HG03175 (cell line): Measurements from ENCODE around the gene TSPAN17.
"Not testable (repeated sequence)": the region's sequence is repeated elsewhere in the genome, so short reads cannot be mapped to it uniquely, and the experiment has no call there.

ENCODE experiments used
- ATAC-seq: cut with Tn5 transposase; IDR thresholded peaks from one replicate; pipeline ENCODE4 v1.9.1; 2021; ENCODE audit warnings: mild to moderate bottlenecking, moderate library complexity; ENCODE audit not compliant: unreplicated experiment

Gene TSPAN17, protein sequence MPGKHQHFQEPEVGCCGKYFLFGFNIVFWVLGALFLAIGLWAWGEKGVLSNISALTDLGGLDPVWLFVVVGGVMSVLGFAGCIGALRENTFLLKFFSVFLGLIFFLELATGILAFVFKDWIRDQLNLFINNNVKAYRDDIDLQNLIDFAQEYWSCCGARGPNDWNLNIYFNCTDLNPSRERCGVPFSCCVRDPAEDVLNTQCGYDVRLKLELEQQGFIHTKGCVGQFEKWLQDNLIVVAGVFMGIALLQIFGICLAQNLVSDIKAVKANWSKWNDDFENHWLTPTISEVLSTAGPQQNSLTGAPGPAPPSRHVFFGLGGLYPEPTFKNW

DNA sequence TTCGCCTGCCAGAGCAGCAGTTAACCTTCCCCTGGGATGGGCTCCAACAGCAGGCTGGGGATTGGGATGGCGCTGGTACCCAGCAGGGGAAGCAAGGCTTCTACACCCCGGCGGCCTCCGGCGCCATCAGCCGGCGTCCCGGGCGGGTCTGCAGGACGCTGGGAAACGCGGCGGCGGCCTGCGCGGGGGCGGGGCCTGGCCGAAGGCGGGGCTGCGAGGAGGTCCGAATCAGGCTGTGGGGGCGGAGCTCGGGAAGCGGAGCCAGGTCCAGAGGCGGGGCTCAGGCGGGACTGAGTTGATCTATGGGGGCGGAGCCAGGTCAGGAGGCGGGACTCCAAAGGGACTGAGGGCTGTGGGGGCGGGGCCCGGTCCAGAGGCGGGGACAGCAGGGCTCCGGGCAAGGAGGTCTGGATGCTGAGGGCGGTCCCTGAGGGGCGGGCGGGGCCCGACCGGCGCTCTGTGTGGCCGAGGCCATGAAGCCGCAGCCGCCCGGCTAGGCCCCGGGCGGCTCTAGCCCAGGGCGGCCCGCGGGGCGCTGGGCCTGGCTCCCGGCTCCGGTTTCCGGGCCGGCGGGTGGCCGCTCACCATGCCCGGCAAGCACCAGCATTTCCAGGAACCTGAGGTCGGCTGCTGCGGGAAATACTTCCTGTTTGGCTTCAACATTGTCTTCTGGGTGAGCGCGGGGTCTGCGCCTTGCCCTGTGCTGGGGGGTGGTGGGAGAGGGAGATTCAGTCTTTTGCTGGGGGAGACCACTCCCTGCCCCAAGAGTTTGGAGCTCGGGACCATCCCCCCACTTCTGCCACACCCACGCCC is at the start of gene TSPAN17:
TSS of gene TSPAN17 (plus strand) at position 455 of the 813 bp plus-strand sequence. CDS start at position 587, 132 bp downstream.
- ATAC-seq, result peak; percentile 93

DNA sequence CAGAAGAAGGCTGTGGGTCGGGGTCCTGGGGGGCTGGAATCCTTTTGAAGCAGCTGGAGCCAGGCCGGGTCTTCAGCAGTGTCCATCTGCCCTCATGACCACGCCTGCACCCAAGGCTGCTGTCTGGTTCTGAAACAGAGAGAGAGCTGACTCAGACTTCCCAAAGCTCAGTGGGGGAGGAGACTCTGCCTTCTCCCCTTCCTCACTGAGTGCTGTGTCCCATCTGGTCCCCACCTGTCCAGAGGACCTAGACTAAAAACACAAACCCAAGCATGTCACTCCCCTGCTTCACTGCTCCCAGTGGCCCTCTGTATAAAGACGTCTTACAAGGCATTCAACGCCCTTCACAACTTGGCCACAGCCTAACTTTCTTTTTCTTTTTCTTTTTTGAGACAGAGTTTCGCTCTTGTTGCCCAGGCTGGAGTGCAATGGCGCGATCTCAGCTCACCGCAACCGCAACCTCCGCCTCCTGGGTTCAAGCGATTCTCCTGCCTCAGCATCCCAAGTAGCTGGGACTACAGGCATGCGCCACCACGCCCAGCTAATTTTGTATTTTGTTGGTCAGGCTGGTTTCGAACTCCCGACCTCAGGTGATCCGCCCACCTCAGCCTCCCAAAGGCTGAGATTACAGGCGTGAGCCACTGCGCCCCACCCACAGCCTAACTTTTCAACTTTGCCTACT is 47.4 kb upstream of the TSPAN17 start:
- ATAC-seq, result not testable (repeated sequence)

DNA sequence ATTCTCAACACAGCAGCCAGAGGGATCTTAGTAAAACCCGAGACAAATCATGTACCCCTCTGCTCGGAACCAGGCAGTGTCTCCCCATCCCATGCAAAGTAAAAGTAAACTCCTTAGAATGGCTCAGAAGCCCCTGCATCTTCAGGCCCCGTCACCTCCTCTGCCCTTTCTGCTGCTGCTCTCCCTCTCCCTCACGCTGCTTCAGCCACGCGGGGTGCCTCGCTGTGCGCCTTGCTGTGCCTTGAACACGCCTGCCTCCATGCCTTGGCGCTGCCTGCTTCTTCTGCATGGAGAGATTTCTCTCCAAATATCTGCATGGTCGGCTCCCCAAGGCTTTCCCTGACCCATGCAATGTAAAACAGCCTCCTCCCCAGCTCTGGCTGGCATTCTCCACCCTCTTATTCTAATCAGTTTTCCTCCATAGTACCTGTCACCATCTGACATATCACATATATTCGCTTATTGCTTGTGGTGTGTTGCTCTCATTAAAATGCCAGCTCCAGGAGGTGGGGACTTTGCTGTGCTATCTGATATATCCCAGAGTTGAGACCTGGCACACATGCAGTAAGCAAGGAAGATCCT is 45.3 kb upstream of the TSPAN17 start:
- no peak for ATAC-seq

DNA sequence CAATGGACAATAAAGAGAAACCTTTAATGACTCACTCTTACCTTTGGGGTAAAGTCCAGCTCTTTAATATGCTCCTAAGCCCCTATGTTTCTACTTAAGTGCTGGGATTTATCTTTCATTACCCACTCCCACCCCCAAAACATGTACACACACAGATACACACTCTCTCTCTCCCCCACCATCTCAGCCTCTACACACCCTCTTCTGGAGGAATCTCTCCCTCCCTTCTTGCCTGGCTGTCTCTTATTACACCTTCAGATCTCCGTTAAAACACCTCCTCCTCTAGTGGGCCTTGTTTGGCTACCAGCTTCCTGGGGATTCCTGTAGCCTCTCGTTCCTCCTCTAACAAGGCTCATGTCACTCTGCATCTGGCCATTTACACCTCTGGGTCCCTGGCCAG is 44.2 kb upstream of the TSPAN17 start:
- no peak for ATAC-seq

DNA sequence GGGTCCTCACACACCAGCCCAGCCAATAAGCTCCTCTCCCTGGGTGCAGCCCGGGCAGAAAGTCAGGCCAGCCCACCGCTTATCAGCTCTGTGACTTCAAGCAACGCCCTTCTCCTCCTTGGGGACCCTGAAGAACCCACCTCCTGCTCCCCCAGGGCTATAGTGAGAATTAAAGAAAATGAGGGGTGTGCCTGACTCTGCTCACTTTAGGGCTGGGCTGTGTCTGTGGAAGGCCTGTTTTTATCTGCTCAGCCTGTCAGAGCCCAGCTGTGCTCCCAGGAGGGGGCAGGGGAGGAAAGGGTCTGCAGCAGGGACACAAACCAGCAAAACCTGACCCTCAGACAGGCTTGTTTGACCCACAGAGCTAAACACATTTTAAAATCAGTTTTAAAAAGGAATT is 41.3 kb upstream of the TSPAN17 start:
- no peak for ATAC-seq

DNA sequence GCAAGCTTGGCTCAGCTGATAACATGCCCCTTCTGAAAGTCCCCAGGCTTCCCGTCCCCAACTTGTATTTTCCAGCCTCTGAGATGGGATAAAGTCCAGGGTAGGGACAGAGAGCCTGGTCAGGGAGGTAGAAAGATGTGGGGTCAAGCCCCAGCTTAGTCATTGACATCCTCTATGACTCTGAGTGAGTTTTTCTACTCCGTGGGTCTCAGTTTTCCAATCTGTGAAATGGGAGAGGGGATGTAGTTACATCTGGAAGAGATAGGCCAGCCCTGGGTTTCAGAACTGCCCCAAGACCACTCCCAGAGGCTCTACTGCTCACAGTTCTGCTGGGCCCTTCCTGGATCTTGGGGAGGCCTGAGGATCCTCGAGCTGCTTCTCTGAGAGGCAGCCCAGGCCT is 40.4 kb upstream of the TSPAN17 start:
- no peak for ATAC-seq

DNA sequence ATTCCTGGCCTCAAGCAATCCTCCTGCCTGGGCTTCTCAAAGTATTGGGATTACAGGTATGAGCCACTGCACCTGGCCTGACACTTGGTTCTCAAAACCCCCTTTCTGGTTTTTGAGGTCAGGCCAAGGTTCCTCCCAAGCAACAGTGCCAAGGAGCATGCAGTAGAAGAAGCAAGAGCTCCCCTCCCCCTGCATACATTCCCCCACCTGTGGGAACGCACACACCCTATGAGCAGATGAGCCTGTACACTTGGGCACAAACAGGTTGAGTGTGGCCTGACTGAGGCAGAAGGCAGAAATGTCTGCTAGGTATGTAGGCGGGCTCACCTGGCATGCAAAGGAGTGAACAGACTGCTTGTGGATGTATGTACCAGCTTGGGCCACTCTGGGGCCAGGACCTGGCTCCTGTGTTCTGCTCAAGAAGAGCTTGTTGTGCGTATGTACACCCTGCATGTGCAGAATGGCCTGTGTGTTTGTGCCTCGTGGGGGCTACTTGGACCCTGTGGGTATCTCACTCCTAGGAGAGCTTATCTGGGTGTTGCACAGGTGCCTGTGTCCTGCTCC is 39.1 kb upstream of the TSPAN17 start:
- no peak for ATAC-seq

DNA sequence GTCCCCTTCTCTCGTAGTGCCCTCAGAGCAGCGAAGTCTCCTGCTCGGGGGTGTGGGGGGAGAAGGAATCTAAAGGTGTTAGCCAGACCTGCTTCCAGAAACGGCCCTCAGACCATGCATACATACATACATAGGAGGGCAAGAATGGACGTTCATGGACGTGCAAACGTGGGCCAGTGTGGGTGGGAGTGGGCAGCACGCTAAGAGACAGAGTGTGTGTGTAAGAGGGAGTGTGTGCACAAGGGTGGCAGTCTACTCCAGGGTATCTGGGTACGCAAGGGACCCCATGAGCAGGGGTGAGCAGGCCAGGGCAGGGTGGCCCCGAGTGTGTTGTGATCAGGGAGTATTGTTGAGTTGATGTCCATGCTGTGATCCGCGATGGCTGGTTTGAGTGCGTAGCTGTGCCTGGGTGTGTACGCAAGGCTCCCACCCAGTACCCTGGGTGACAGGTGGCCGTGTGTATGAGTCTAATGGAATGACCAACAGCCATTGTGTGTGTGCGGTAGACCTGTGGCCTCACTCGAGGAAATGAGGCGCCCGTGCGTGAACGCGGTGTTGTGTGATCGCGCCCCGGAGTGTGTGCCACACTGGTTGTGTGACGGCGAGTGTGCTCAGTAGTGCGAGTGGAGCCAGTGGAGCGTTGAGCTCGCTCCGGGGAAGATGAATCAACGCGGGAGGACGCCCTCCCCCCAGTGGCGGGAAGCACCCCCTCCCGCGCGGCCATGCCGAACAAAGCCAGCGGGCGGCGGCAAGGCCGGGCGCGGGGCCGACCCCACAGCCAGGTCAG is 38.2 kb upstream of the TSPAN17 start:
- ATAC-seq, result no peak

DNA sequence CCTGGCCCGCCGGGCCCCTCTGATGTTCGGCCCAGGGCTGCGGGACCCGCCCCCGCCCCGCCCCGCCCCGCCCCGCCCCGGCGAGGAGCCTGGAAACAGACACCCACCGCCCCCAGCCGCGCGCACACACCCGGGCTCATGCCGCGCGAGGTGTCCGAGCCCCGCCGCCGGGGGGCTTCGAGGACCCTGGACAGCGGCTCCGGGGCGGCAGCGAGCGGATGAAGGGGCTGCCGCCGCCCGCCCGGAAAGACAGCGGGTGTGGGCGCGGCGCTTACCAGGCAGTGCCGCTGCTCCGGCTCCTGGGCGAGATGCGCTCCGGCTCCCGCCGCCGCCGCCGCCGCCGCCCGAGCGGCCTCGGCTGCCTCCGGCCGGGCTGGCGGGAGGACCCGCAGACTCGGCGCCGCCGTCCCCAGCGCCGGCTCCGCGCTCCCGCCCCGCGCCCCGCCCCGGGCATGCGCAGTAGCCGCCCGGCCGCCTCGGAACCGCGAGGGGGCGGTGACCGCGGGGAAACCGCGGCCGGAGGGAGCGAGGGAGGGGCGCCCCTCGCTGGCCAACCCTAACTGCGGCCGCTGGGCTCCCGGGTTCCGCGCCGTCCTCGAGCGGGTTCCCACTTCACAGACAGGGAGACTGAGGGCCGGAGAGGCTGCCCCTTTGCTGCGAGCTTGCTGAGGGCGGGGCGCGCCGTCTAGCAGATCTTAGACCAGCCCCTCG is 37.4 kb upstream of the TSPAN17 start, which contains the start of gene GPRIN1:
TSS of gene GPRIN1 (minus strand) at position 433 of the 711 bp plus-strand sequence. CDS start 10,322 bp downstream, outside the sequence.
- ATAC-seq, result peak; percentile 77

DNA sequence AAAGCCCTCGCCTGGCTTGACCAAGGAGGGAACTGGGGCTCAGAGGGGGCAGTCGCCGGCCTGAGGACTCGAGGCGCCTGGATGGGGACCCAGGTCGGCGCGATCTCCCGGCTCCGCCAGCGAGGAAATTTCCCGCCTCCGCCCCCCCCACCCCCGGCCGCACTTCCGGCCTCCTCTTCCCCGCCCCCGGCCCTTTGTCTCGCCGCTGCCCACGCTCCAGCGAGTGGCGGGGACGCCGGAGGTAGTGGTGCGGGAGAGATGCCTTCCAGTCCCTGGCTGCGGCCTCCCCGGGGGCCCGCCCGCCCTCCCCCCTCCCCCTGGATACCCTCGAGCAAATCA is 36.9 kb upstream of the TSPAN17 start:
- ATAC-seq, result peak; percentile 13

DNA sequence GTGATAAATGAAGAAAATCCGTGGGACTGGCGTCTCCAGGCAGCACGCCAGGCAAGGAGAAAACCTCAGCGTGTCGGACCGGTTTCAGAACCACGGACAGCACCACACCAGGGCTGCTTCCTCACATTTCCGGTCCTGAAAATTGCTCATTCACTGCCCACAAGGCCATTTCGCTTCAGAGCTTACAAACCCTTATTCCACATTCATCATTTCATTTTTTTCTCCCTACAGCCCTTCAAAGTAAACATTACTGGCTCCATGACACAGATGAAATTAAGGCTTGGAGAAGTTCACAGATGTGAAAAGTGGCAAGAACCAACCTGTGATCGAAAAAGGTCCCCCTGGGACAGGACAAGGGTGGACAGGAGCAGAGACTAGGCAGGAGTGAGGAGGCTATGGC is 35.8 kb upstream of the TSPAN17 start:
- no peak for ATAC-seq

DNA sequence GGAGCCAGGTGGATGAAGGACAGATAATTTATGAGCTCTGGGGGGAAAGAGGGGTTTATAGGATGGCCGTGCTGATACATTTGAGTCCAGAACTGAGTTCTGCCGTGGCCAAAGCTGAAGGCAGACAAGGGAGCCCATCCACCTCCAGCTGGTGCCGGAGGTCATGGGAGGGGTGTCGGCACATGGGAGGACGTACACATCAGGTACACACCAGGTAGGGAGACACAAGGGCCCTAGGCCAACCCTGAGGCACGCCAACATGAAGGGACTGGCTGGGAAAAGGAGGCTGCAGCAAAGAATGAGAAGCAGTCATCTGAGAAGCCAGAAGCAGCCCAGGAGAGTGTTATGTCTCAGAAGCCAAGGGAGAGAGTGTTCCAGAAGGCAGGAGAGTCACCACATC is 35.3 kb upstream of the TSPAN17 start:
- no peak for ATAC-seq

DNA sequence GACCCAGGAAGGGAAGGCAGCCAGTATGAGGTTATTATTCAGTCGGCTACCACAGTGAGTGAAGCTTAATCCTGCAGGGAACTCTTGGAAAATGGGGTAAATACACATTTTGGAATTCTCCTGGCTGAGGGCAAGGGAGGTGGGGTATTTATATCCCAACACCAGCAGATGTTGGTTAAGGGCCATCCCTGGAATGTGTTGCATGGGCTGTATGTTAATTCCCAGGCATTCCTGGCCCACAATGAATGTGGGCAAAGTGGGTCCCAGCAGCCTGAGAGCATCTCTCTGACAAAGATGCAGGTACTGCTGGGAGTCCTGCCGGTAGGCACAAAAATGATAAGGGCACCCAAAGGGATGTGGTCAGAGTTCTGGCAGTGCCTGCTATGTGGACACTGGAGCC is 34.4 kb upstream of the TSPAN17 start:
- ATAC-seq, result no peak

DNA sequence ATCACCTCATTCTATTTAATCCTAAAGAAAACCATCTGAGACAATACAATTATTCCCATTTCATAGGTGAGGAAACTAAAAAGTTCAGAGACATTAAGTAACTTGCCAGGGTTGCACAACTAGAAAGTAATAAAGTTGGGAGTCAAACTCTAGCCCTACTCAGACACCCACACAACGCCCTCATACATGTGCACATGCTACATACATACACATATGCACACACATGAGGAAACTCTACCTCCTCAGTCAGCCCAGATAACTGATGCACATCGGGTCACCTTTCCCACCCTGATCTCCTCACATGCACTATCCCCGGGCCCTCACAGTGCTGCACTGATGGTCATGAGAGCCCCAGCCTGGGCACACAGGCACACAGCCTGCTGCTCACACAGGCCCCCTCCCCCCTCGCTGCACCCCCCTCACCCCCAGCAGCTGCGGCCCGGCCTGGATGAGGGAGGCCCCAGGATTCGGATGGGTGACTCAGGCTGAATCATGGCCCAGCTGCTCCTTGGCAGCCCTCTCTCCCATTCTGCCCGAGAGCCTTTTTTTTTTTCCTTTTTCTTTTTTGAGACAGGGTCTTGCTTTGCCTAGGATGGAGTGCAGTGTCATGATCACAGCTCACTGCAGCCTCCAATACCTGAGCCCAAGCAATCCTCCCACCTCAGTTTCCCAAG is 32.3 kb upstream of the TSPAN17 start:
- no peak for ATAC-seq

DNA sequence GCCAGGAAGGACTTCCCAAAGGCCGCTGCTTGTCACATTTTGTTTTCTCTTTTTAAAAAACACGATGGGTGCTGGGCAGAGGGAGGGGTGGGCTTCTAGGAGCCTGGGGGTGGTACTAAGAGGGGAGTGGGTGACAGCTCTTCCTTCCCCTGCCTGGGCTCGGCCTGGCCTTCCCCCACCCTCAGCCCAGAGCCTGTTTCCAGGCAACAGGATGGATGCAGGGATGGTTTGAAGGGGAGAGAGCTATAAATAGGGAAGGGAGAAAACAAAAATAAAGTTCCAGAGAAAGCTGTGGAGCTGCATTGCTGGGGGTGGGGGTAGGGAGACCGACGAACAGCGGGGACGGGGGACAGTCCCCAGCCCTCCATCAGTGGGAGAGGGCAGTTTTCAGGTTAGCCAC is 30.8 kb upstream of the TSPAN17 start:
- ATAC-seq, result no peak

DNA sequence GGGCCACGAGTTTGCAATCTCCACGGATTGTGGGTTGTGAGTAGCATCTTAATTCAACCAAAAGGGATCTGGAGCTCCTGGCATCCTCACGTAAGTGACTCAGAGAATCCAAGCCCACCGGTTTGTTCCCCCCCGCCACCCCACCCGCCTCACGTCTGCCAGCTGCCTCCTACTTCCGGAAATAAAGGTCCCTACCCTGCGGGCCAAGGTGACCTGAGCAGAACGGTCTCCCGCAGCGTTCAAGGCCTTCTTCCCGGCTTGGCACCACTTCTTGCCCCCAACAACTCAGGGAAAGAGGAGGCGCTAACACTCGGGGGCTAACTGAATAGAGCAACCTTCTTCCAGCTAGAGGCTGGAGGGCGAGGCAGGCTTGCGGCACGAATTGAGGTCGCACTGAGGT is 28.5 kb upstream of the TSPAN17 start:
- no peak for ATAC-seq

DNA sequence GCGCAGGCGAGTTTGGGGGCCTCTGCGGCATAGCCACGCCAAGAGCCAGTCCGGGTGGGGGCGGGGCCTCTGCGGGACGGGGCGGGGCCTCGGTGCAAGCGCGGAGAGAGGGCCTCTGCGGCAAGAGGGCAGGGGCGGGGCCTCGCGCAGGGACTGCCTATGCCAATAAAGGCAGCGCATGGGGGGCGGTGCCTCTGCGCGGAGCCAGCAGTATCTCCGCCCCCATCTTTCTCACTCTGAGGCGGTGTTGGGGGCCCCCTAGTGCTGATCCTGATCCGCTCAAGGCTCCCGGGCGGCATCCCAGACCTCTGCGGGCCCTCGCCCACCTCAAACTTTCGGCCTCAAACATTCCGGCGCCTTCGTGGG is 28.1 kb upstream of the TSPAN17 start:
- peak; percentile 72 for ATAC-seq

DNA sequence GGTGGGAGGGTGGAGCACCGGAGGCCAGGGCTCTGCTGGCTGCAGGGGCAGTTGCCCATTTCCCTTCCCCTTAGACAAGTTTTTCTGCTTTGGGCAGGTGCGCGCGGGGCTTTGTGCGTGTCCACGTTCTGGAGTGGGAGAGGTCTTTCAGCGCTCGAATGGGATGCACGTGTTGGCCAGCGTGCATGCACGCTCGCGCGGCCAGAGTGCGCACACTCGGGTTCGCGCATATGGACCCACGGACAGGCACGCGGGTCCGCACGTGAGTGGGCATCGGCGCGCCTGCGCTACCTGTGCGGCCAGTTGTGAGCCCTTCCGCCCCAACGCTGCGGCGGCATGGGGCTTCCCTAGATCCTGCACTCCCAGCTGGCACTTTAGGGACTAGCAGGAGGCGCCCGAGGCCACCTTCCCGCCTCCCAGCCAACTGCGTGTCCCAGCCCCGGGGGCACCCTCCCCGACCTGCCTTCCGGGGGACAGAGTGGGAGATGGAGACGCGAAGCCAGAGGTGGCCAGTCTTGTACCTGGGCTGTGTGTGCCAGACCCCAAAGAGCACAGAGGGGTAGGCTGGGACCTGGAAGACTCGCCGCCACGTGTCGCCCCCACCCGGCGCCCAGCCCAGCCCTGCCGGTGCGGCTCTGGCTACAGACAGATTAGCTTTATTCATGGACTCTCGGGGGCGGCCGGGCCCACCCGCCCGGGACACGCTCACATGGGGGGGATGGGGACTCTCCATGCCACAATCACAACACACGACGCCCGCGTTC is 27.5 kb upstream of the TSPAN17 start:
- no peak for ATAC-seq
